ENCODE results near the gene MED27. TPM values are rescaled to one million over a fixed set of nuclear protein-coding genes. Genes with fewer than 3 reads are reported as not detected.

MED27 gene
- total and polyA plus RNA-seq, 8 donors, result 0.87 to 21.9 (median 12.7) TPM

GRCh38 chr9:131849391-131849790, 230.3 kb downstream of the MED27 start:
- Histone ChIP-seq H3K27me3 (peaks cover 0 to 19% (median 2%) of the 10 kb centered on the region in 3 donors), H3K36me3 (no peaks in the 10 kb centered on the region), H3K9me3 (no peaks in the 10 kb centered on the region), H3K27ac (no peak overlapping the region), H3K4me1 (no peaks in the 10 kb centered on the region), H3K4me3 (no peak overlapping the region)
- WGBS, 5 donors, result 93 to 97% (median 96%) methylated on average over 18 of the region's 18 CpGs
- no peak for TF ChIP-seq POLR2AphosphoS5 (IDR thresholded peaks at IDR 0.05)
- no peak for TF ChIP-seq POLR2A (IDR thresholded peaks at IDR 0.05)
- no peak for TF ChIP-seq CTCF (IDR thresholded peaks at IDR 0.05)
- no peak for DNase-seq
- intact Hi-C loops (cut with DNase I; ENCODE audit: low total_unique reads), result no loop called here

- Histone ChIP-seq H3K27ac (no peak overlapping the region), H3K36me3 (no peaks in the 10 kb centered on the region), H3K9me3 (no peaks in the 10 kb centered on the region), H3K4me1 (no peaks in the 10 kb centered on the region), H3K27me3 (peaks cover 0 to 24% (median 2%) of the 10 kb centered on the region in 3 donors), H3K4me3 (no peak overlapping the region)
- intact Hi-C loops (cut with DNase I; ENCODE audit: low total_unique reads), result no loop called here
- TF ChIP-seq POLR2AphosphoS5 (IDR thresholded peaks at IDR 0.05) (no peak), CTCF (IDR thresholded peaks at IDR 0.05) (no peak), EP300 (IDR thresholded peaks at IDR 0.05) (no peak), POLR2A (IDR thresholded peaks at IDR 0.05) (no peak)
- no peak for DNase-seq
- 81 to 87% (median 85%) methylated on average over 33 to 35 of the region's 35 CpGs for WGBS, 5 donors
These were observed 231.0 kb downstream of the MED27 start for GRCh38 chr9:131848570-131849160.

- 89 to 94% (median 93%) methylated on average over 18 of the region's 18 CpGs for WGBS, 5 donors
- no peaks in the 10 kb centered on the region for H3K36me3 ChIP-seq
- no peak overlapping the region for H3K4me3 ChIP-seq
- H3K4me1 ChIP-seq, result no peaks in the 10 kb centered on the region
- no peak overlapping the region for H3K27ac ChIP-seq
- H3K9me3 ChIP-seq, result no peaks in the 10 kb centered on the region
- DNase-seq, result no peak
- H3K27me3 ChIP-seq, result peaks cover 2 to 24% (median 2%) of the 10 kb centered on the region in 3 donors
- TF ChIP-seq POLR2AphosphoS5 (IDR thresholded peaks at IDR 0.05), result no peak
- no peak for TF ChIP-seq EP300 (IDR thresholded peaks at IDR 0.05)
- TF ChIP-seq POLR2A (IDR thresholded peaks at IDR 0.05), result no peak
- TF ChIP-seq CTCF (IDR thresholded peaks at IDR 0.05), result no peak
- intact Hi-C loops (cut with DNase I; ENCODE audit: low total_unique reads), result no loop called here
These were observed 231.9 kb downstream of the MED27 start for GRCh38 chr9:131847665-131848354.

GRCh38 chr9:131845305-131846298, 234.1 kb downstream of the MED27 start:
- DNase-seq, result peak; percentile 38 to 86
- no peak for TF ChIP-seq EP300 (IDR thresholded peaks at IDR 0.05)
- TF ChIP-seq POLR2AphosphoS5 (IDR thresholded peaks at IDR 0.05), result no peak
- TF ChIP-seq CTCF (IDR thresholded peaks at IDR 0.05), result no peak
- no peak for TF ChIP-seq POLR2A (IDR thresholded peaks at IDR 0.05)
- intact Hi-C loops (cut with DNase I; ENCODE audit: low total_unique reads), result no loop called here
- Histone ChIP-seq H3K36me3 (no peaks in the 10 kb centered on the region), H3K27ac (no peak overlapping the region), H3K9me3 (no peaks in the 10 kb centered on the region), H3K4me3 (no peak overlapping the region), H3K27me3 (peaks cover 2 to 24% (median 3%) of the 10 kb centered on the region in 3 donors), H3K4me1 (no peaks in the 10 kb centered on the region)
- WGBS, 5 donors, result 50 to 66% (median 51%) methylated on average over 28 to 29 of the region's 29 CpGs
